ENCODE measurements around the gene PLCD4.

PLCD4 gene
- total RNA-seq: 0 to 0.78 (median 0.21) reads per million in 9 experiments

DNA sequence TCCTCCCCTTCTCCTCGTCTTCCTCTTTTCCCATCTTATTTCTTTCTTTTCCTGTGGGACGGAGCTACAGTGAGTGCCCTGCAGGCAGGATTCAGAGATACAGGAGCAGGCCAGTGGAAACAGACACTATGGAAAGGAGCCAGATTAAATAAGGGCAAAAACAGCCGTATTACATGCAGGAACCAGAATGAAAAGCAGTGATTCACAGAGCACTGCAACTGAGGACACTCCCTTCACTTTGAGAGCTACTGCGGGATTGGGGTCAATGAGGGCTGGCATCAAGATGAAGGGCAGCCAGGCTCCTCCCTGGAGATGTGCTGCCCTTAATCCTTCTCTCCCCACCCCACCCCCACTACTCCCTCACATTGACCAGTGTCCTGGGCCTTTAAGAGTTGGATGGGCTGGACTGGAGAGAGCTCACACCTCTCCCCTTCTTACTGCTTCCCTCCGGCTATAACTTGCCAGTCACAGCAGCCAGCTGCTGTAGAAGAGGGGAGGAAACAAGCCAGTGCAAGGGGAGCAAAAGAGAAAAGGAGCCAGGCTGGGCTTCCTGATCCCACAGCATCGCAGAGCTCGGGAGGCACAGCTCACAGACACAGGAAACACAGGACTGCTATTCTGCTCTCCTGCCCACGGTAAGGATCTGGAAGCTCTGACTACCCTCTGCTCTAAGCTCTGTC lies at the start of gene PLCD4:
TSS of gene PLCD4 (plus strand) at position 464 of the 680 bp plus-strand sequence. CDS start 7,841 bp downstream, outside the sequence.
- no peaks in the 10 kb centered on the region for H3K4me1 Mint-ChIP-seq (ENCODE audit: low read depth in 2 of 2)
- no peaks in the 10 kb centered on the region for H3K9me3 Mint-ChIP-seq
- H3K36me3 Mint-ChIP-seq (ENCODE audit: insufficient read depth): no peaks in the 10 kb centered on the region
- DNase-seq (no peak), ATAC-seq (replicated peaks) (no peak)
- H3K27me3 Mint-ChIP-seq: peaks cover 36 to 42% of the 10 kb centered on the region in 2 donors
- no peak within 1 kb of the TSS for H3K27ac Mint-ChIP-seq
- no peak within 1 kb of the TSS for H3K4me3 Mint-ChIP-seq

DNA sequence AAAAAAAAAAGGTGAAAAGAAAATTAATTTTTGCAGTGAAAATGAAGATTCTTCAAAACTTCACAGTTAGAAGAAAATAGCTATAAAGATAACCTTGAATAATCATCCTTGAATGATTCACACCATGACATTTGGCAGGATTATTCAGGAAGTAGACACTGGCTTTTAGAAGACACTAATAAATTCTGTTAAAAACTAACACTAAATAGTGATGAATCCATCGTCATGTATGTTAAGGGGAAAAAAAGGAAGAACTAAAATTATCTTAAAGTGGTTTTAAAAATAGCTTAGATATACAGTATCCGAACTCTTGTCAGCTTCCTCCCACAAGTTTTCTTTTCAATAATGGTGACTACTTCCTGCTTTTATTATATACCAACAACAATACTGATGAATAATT lies 49.8 kb upstream of the PLCD4 start:
- Mint-ChIP-seq H3K4me3 (no peak overlapping the region), H3K4me1 (ENCODE audit: low read depth in 2 of 2) (peaks cover 4 to 8% of the 10 kb centered on the region in 2 donors), H3K9me3 (no peaks in the 10 kb centered on the region), H3K36me3 (ENCODE audit: insufficient read depth) (peaks cover 74% of the 10 kb centered on the region), H3K27me3 (no peaks in the 10 kb centered on the region), H3K27ac (peak overlapping the region in 1 of 2 donors; percentile 60)
- ATAC-seq (replicated peaks) (no peak), DNase-seq (no peak)

DNA sequence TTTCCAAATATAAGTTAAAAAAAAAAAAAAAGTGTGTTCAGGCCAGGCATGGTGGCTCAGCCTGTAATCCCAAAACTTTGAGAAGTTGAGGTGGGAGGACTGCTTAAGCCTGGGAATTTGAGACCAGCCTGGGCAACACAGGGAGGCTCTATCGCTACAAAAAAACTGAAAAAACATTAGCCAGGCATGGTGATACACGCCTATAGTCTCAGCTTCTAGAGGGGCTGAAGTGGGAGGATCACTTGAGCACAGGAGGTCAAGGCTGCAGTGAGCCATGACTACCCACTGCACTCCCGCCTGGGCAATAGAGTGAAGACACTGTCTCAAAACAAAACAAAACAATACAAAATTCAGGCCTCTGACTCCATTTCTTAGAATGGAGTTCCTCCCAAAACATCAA lies 48.7 kb upstream of the PLCD4 start:
- no peak for DNase-seq
- ATAC-seq (replicated peaks): no peak
- Mint-ChIP-seq H3K36me3 (ENCODE audit: insufficient read depth) (peaks cover 65% of the 10 kb centered on the region), H3K27me3 (no peaks in the 10 kb centered on the region), H3K27ac (no peak overlapping the region), H3K9me3 (no peaks in the 10 kb centered on the region), H3K4me3 (no peak overlapping the region), H3K4me1 (ENCODE audit: low read depth in 2 of 2) (peaks cover 4 to 8% of the 10 kb centered on the region in 2 donors)

DNA sequence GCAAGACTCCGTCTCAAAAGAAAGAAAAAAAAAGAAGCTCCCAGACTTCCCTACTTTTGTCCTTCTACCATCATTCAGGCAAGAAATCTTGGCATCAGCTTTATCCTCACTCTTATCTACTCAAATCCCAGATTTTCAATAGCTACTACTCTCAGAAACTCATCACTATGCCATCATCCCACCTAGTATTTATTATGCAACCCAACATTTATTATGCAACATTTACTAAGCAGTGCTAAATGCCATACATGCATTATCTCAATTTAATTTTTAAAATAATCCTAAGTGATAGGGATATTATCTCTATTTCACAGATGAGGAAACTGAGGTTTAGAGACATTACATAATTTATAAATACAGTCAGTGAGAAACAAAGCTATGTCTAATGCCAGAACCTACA lies 43.6 kb upstream of the PLCD4 start:
- no peak overlapping the region for H3K27ac Mint-ChIP-seq
- peaks cover 38% of the 10 kb centered on the region for H3K36me3 Mint-ChIP-seq (ENCODE audit: insufficient read depth)
- DNase-seq (no peak), ATAC-seq (replicated peaks) (no peak)
- peaks cover 23% of the 10 kb centered on the region in 2 donors for H3K4me1 Mint-ChIP-seq (ENCODE audit: low read depth in 2 of 2)
- H3K4me3 Mint-ChIP-seq: no peak overlapping the region
- H3K9me3 Mint-ChIP-seq: no peaks in the 10 kb centered on the region
- no peaks in the 10 kb centered on the region for H3K27me3 Mint-ChIP-seq

DNA sequence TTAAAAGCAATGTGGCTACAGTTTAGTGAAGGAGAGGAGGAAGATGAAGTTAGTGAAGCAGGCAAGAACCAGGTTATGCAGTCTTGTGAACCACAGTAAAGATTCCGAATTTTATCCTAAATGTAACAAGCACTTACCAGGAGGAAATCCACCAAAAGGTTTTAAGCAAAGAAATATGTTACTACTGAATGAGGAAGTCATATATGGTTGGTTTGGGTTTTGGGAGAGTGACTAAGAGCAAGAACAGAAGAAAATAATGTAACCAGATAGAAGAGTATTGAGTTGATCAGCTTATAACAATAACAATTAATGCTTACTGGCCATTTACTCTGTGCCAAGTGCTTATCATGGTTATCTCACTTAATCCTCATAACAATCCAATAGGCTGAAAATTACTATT lies 41.4 kb upstream of the PLCD4 start:
- peak overlapping the region; percentile 89 to 94 for H3K4me3 Mint-ChIP-seq
- H3K9me3 Mint-ChIP-seq: no peaks in the 10 kb centered on the region
- H3K36me3 Mint-ChIP-seq (ENCODE audit: insufficient read depth): peaks cover 38% of the 10 kb centered on the region
- ATAC-seq (replicated peaks) (no peak), DNase-seq (no peak)
- no peaks in the 10 kb centered on the region for H3K27me3 Mint-ChIP-seq
- peak overlapping the region; percentile 59 to 94 for H3K27ac Mint-ChIP-seq
- peaks cover 41 to 43% of the 10 kb centered on the region in 2 donors for H3K4me1 Mint-ChIP-seq (ENCODE audit: low read depth in 2 of 2)

DNA sequence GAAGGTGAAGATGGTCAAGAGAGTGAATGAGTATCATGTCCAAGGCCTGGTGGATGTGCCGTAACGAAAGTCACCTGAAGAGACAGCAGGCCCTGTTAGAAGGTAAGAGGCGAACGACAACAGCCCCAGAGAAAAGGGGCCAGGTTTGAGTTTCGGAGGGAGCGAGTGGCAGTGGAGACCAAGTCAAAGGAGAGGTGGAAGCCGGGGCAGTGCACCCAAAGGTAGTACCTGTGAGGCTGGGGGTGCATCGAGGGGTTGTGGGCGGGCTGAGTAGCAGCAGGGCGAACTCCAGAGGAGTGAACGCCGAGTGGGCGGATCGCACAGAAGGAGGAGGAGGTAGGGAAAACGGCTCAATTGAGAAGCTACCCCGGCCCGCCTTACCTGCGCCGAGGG lies 39.9 kb upstream of the PLCD4 start:
- peaks cover 40% of the 10 kb centered on the region for H3K36me3 Mint-ChIP-seq (ENCODE audit: insufficient read depth)
- H3K4me3 Mint-ChIP-seq: peak overlapping the region; percentile 89 to 94
- no peaks in the 10 kb centered on the region for H3K9me3 Mint-ChIP-seq
- ATAC-seq (replicated peaks) (peak; percentile 52), DNase-seq (peak in 1 of 3 experiments; percentile 61)
- no peaks in the 10 kb centered on the region for H3K27me3 Mint-ChIP-seq
- peaks cover 41 to 47% of the 10 kb centered on the region in 2 donors for H3K4me1 Mint-ChIP-seq (ENCODE audit: low read depth in 2 of 2)
- peak overlapping the region; percentile 94 to 99 for H3K27ac Mint-ChIP-seq

DNA sequence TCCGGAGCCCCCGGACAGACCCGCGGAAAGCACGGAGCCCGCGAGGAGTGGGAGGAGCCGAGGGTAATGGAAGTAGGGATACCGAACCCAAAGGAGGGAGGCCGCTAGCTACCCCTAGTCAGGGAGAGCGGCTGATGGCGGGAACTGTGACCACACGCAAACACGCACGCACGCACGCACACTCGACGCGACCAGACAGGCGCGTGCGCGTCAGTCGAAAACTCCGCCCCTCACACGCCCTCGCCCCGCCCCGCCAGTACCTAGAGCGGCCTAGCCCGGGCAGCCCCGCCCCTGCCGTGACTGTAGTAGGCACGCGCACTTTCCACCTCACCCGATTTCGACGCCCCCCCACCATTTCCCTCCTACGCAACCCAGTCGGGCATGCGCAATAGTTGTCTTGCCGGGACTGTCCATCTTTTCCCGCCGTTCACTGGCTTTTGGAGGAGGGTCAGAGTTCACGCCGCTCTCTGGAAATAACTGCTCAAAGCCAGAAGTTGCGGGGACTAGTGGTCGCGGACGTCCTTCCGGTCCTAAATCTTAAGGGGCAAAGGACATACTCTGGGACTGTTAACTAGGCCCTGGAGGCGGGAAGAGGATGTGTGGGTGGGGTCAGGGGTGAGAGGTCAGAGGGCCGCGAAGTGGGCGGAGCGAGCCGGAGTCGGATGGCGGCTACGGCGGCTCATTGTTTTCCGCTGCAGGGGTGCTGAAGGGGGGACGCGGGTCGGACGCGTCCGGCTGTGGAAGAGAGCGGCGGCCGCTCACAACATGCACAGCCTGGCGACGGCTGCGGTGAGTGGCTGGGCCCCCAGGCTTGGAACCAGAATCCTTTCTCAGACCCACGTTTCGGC lies 39.3 kb upstream of the PLCD4 start, which contains the start of the genes CNOT9 and USP37:
TSS of gene CNOT9 (plus strand) at position 650 of the 848 bp plus-strand sequence. CDS start at position 766, 116 bp downstream.
TSS of gene USP37 (minus strand) at position 162 of the 848 bp plus-strand sequence. CDS start 9,698 bp downstream, outside the sequence.
- H3K27me3 Mint-ChIP-seq: no peaks in the 10 kb centered on the region
- H3K4me1 Mint-ChIP-seq (ENCODE audit: low read depth in 2 of 2): peaks cover 41 to 47% of the 10 kb centered on the region in 2 donors
- H3K36me3 Mint-ChIP-seq (ENCODE audit: insufficient read depth): peaks cover 45% of the 10 kb centered on the region
- ATAC-seq (replicated peaks) (peak; percentile 83), DNase-seq (peak; percentile 100)
- no peaks in the 10 kb centered on the region for H3K9me3 Mint-ChIP-seq
- peak within 1 kb of the TSS; percentile 89 to 94 for H3K4me3 Mint-ChIP-seq
- peak within 1 kb of the TSS; percentile 94 to 99 for H3K27ac Mint-ChIP-seq

DNA sequence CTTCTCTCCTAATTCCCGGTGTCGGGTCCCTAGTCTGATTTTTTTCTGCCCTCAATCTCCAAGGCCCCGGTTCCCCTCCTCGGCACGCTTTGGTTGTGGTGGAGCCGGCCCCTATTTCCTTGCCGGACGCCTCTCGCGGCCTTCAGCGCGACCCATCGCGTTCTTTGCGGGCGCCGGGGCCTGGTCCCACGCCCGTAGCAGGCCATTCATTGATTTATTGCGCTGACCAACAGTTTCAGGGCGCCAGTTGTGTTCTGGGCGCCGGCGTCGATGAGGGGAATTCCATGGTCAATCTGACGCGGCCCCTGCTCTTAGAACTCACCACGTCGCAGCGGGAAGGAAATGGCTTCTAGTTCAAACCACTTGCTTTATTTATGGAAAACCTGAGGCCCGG lies 38.7 kb upstream of the PLCD4 start:
- peak overlapping the region; percentile 89 to 94 for H3K4me3 Mint-ChIP-seq
- ATAC-seq (replicated peaks) (peak; percentile 29), DNase-seq (peak; percentile 43 to 53 (median 52))
- H3K27me3 Mint-ChIP-seq: no peaks in the 10 kb centered on the region
- H3K4me1 Mint-ChIP-seq (ENCODE audit: low read depth in 2 of 2): peaks cover 41 to 47% of the 10 kb centered on the region in 2 donors
- peaks cover 52% of the 10 kb centered on the region for H3K36me3 Mint-ChIP-seq (ENCODE audit: insufficient read depth)
- H3K9me3 Mint-ChIP-seq: no peaks in the 10 kb centered on the region
- H3K27ac Mint-ChIP-seq: peak overlapping the region; percentile 94 to 99

DNA sequence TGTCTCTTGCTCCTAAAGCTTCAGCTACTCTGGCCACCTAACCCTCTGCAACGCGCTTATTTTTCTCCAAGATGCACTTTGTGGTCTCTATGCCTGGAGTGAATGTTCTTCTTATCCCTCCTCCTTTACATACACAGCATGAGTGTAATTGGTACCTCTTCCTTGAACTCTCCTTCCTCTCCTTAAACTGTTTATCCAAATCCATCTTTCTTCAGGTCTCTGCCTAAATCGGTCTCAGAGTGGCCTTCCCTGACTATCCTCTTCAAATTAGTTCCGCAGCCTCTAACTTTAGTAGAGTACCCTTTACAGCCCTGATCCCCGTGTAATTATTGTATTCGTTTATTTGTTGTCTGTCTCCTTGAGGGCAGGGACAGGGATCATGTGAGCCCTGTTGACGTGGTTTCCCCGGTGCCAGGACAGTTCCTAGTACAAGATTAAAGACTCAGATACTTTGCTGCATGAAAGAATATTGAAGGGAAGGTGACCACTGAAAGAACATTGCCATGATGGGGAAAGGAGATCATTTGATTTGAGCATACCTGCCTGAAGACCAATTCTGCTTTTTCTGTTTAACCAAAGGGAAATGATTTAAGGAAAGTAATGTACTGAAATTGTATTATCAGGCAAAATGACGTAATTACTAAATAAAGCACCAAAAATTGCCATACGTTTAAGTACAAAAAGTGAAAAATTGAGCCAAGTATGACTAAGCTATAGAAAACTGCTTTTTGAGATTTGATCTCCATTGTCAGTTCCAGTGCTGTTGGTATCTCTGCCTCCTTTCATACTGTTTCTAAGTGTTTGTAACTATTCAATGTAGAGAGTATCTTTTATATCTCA lies 37.8 kb upstream of the PLCD4 start:
- Mint-ChIP-seq H3K4me1 (ENCODE audit: low read depth in 2 of 2) (peaks cover 37 to 47% of the 10 kb centered on the region in 2 donors), H3K9me3 (no peaks in the 10 kb centered on the region), H3K27ac (peak overlapping the region; percentile 94 to 99), H3K36me3 (ENCODE audit: insufficient read depth) (peaks cover 60% of the 10 kb centered on the region), H3K27me3 (no peaks in the 10 kb centered on the region), H3K4me3 (peak overlapping the region; percentile 89 to 94)
- DNase-seq: peak in 1 of 3 experiments; percentile 8
- ATAC-seq (replicated peaks): no peak

DNA sequence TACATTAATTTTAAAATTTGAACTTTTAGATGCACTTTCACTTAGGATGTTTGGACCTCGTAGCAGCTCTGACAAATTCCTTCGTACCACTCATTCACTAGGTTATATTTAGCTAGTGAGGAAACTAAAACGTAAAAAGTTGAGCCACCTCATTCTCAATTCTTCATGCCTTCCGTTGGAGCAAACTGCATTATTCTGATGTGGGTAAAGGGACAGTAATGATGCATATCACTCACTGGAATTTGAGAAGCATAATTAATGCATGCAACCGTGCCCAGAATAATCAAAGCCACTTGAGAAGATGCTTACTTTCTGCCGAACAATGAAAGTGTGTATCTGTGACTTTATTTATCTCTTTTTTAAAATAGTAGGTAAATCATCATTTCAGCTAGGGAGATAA lies 36.8 kb upstream of the PLCD4 start:
- Mint-ChIP-seq H3K27ac (peak overlapping the region; percentile 94 to 99), H3K9me3 (no peaks in the 10 kb centered on the region), H3K27me3 (no peaks in the 10 kb centered on the region), H3K4me3 (peak overlapping the region; percentile 89 to 94), H3K4me1 (ENCODE audit: low read depth in 2 of 2) (peaks cover 37 to 52% of the 10 kb centered on the region in 2 donors), H3K36me3 (ENCODE audit: insufficient read depth) (peaks cover 65% of the 10 kb centered on the region)
- DNase-seq (no peak), ATAC-seq (replicated peaks) (no peak)

DNA sequence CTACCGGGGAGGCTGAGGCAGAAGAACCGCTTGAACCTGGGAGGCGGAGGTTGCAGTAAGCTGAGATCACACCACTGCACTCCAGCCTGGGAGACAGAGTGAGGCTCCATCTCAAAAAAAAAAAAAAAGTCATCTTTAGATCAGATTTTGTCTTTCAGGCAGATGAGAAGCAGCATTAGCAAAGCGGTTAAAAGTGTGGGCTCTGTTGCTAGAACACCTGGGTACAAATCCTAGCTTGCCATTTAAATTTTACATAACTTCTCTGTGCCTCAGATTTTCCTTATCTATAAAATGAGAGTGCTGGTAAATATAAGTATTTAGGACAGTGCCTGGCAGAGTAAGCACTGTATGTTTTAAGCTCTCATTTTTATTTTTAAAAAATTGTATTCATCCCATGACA lies 30.8 kb upstream of the PLCD4 start:
- DNase-seq: no peak
- Mint-ChIP-seq H3K27ac (no peak overlapping the region), H3K36me3 (ENCODE audit: insufficient read depth) (peaks cover 62% of the 10 kb centered on the region), H3K9me3 (no peaks in the 10 kb centered on the region), H3K4me1 (ENCODE audit: low read depth in 2 of 2) (peaks cover 15 to 36% of the 10 kb centered on the region in 2 donors), H3K27me3 (no peaks in the 10 kb centered on the region), H3K4me3 (no peak overlapping the region)
- ATAC-seq (replicated peaks): no peak

DNA sequence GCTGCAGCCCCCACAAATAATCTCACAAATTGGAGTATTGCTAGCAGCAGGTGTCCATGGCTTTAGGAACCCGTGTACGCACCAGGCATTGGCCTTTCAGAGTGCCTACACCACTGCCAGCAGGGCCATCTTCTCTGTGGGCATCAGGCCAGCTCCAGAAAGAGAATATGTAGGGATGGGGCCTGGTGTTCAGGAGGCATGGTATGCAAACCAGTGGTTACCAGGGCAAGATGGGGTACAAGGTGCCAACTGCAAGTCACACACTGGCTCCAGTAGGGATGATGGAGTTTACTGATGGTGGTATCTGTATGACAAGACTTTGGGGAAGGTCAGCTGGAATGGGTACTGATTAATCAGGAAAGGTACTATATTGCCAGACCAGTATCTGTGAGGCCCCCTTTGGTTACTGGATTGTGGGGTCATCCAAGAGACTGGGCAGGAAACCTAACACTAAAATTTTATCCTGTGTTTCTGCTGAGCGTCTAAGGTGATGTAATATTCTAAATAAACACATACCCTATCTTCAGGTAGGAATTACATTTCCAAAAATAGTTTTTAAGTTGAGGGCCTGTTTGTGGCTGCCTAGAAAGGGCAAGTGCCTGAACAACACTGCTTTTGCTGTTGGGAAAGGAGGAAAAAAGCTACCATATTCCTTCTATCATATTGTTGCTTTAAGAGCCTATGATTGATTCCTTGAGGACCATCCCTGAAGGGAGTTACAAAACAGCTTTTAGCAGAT lies 30.0 kb upstream of the PLCD4 start:
- Mint-ChIP-seq H3K27me3 (no peaks in the 10 kb centered on the region), H3K27ac (peak overlapping the region in 1 of 2 donors; percentile 52), H3K4me1 (ENCODE audit: low read depth in 2 of 2) (peaks cover 13 to 30% of the 10 kb centered on the region in 2 donors), H3K4me3 (no peak overlapping the region), H3K36me3 (ENCODE audit: insufficient read depth) (peaks cover 63% of the 10 kb centered on the region), H3K9me3 (no peaks in the 10 kb centered on the region)
- DNase-seq (no peak), ATAC-seq (replicated peaks) (no peak)

Measured in effector memory CD8-positive, alpha-beta T cell (primary cell).